Ascending aorta (tissue), 2 donors: ENCODE data around the gene KIFC3. TPM values are rescaled to one million over a fixed set of nuclear protein-coding genes. Genes with fewer than 3 reads are reported as not detected.

ENCODE experiments used
- DNase-seq, 2 donors: peaks; one replicate each; pipeline ENCODE4 v3.0.0-alpha.2; 2019; ENCODE audit warnings: low spot score in 2 of 2
- H3K27ac ChIP-seq, 2 donors: fragments of 200-600 bp; sonication (generic); one replicate each; pipeline ENCODE4 v1.5.1; 2016 to 2017; ENCODE audit warnings: mild to moderate bottlenecking in 1 of 2
- H3K27me3 ChIP-seq: fragments of 200-600 bp; sonication (generic); one replicate; pipeline ENCODE4 v1.5.1; 2017
- H3K36me3 ChIP-seq, 2 donors: fragments of 200-600 bp; sonication (generic); one replicate each; pipeline ENCODE4 v1.5.1; 2016
- H3K4me1 ChIP-seq, 2 donors: fragments of 200-600 bp; sonication (generic); one replicate each; pipeline ENCODE4 v1.5.1; 2016 to 2017; ENCODE audit warnings: mild to moderate bottlenecking in 1 of 2
- H3K4me3 ChIP-seq, 2 donors: fragments of 200-600 bp; sonication (generic); one replicate each; pipeline ENCODE4 v1.5.1; 2016 to 2017; ENCODE audit warnings: mild to moderate bottlenecking in 1 of 2
- H3K9me3 ChIP-seq, 2 donors: fragments of 200-600 bp; sonication (generic); one replicate each; pipeline ENCODE4 v1.5.1; 2016
- intact Hi-C: fragments of 100-400 bp; cut with DNase I; formaldehyde crosslinking; loops from one replicate; pipeline ENCODE4 v1.15.1; 2023
- total RNA-seq: library from RNA; depleted of rRNA; stranded (reverse); fragments of >200 nt; gene quantifications from one replicate; pipeline ENCODE4 v1.1.0, GENCODE V29; 2016
- TF ChIP-seq, protein P1 (sequence below), 3 experiments: fragments of 200-600 bp in 2 of 3; fragments of 450-650 bp in 1 of 3; sonication (generic) in 2 of 3; IDR thresholded peaks; one replicate each; pipeline ENCODE4 v1.5.1; 2016 to 2019; ENCODE audit warnings: antibody characterized with exemption in 3 of 3, mild to moderate bottlenecking in 1 of 3, moderate library complexity in 1 of 3

KIFC3 gene
- total RNA-seq, 1 donor from 2014 or later = 54.9 TPM

DNA sequence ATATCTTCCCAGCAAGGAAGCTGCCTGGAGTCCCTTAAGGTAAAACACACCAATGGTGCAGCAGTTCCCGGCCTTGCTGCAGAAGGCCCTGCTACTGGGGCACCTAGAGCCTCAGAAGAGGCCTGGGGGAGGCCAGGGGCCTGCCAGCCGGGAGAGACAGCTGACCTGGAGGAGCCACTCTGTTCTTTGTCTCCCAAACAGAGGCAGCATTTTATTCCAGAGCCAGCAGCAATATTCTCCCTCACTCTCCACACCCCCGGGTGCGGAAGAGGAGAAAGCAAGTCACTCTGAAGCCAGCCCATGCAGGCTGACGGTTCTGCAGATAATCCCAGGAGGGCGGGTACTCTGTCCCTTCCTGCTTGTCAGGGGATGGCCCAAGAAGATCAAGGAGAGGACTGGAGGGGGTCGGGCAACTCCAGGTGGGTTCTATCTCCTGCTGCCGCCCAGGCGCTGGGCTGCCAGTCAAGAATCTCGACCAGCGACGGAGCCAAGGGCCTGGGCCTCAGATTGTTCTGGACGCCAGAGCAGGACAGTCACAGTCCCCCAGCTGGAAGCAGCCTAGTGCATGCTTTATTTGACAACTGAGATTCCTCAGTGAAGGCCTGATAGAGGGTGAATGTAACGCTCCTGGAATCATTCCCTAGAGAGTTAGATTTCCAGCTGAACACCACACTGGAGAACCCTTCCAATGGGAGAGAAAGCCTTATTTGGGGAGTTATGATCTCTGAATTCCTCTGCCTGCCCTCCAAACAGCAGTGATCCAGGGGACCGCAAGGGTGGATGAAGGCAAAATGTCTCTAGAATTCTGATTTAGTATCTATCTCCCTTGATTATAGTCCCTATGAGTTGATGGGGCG is 1.1 kb upstream of the KIFC3 start:
- Histone ChIP-seq H3K36me3 (no peaks in the 10 kb centered on the region), H3K27me3 (no peaks in the 10 kb centered on the region), H3K9me3 (no peaks in the 10 kb centered on the region), H3K4me1 (peaks cover 3 to 28% of the 10 kb centered on the region in 2 donors), H3K27ac (peak overlapping the region; percentile 69 to 85), H3K4me3 (peak overlapping the region in 1 of 2 donors; percentile 84)
- DNase-seq = no peak
- TF ChIP-seq, protein P1, sequence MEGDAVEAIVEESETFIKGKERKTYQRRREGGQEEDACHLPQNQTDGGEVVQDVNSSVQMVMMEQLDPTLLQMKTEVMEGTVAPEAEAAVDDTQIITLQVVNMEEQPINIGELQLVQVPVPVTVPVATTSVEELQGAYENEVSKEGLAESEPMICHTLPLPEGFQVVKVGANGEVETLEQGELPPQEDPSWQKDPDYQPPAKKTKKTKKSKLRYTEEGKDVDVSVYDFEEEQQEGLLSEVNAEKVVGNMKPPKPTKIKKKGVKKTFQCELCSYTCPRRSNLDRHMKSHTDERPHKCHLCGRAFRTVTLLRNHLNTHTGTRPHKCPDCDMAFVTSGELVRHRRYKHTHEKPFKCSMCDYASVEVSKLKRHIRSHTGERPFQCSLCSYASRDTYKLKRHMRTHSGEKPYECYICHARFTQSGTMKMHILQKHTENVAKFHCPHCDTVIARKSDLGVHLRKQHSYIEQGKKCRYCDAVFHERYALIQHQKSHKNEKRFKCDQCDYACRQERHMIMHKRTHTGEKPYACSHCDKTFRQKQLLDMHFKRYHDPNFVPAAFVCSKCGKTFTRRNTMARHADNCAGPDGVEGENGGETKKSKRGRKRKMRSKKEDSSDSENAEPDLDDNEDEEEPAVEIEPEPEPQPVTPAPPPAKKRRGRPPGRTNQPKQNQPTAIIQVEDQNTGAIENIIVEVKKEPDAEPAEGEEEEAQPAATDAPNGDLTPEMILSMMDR (IDR thresholded peaks at IDR 0.05) = no peak
- intact Hi-C loops = loop anchor here (2.0 to 10.0 kb wide), 4 partner anchors 69 to 619 kb away; partner anchors contain the start of genes CFAP20, KATNB1, PSME3IP1 and RSPRY1

DNA sequence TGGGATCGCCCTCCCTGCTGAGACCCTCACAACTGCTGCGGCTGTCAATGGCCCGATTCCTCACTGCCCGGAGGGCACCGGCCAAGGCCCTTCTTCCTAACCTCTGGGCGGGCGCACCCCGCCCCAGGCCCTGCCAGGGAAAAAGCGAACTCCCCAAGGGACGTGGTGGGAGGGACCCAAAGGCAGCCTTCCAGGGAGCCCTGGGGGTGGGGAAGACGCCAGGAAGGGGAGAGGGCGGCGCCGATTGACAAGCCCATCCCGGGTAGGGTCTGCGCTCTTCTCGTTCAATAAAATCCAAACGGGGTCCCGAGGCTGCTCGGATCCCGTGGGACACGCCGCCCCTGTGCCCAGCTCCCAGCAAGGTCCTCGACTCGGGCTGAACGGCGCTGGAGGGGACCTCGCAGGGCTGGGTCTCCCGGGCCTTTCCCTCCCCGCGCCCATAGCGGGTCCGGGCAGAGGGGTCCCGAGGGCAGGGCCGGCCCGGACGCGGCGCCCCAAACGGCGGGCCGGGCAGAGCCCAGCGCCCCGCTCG is 416 bp downstream of the KIFC3 start:
- H3K9me3 ChIP-seq = no peaks in the 10 kb centered on the region
- H3K4me3 ChIP-seq = peak overlapping the region; percentile 68 to 84
- no peaks in the 10 kb centered on the region for H3K27me3 ChIP-seq
- no peak for DNase-seq
- intact Hi-C loops = loop anchor here (1.0 to 10.0 kb wide), 9 partner anchors 14 to 617 kb away; partner anchors contain the start of genes CFAP20, KATNB1, PSME3IP1 and RSPRY1
- TF ChIP-seq, protein P1 (IDR thresholded peaks at IDR 0.05) = no peak
- peaks cover 9 to 11% of the 10 kb centered on the region in 2 donors for H3K36me3 ChIP-seq
- H3K4me1 ChIP-seq = peaks cover 3 to 28% of the 10 kb centered on the region in 2 donors
- peak overlapping the region; percentile 81 to 85 for H3K27ac ChIP-seq

DNA sequence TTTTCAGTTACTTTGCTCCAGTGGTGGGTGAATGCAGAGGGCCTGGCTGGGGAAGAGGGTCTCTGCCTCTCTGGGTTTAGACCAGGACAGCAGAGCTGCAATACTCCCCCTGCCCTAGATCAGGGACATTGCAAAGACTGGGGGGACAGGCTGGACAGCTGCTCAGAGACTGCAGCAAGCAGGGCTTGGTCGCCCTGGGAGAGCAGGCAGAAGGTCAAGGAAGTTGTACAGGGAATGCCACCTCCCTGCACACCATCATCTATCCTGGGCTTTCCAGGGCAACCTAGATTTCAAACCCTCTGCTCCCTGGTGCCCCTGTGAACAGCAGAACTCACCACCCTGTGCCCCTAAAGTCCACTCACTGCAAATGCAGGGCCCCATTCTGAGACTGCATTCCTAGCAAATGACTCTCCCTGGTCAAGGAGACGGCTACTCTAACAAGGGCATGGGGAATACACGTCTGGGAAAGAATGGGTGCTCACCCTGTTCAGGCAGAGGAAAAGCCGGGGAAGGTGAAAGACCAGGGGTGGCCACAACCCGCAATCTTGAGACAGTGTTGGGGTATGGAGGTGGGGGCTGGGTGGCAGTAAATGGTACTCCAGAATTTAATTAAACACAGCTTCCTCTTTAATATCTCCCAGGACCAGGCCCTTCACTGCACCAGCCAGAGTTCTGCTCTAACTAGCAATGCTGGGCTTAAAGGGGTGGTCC is 1.0 kb downstream of the KIFC3 start:
- Histone ChIP-seq H3K4me1 (peaks cover 3 to 28% of the 10 kb centered on the region in 2 donors), H3K9me3 (no peaks in the 10 kb centered on the region), H3K36me3 (peaks cover 12 to 15% of the 10 kb centered on the region in 2 donors), H3K4me3 (peak overlapping the region; percentile 68 to 84), H3K27me3 (no peaks in the 10 kb centered on the region), H3K27ac (peak overlapping the region; percentile 81 to 85)
- DNase-seq = no peak
- TF ChIP-seq, protein P1 (IDR thresholded peaks at IDR 0.05) = peak in 2 of 3 experiments; percentile 4 to 10
- intact Hi-C loops = loop anchor here (1.0 to 10.0 kb wide), 5 partner anchors 29 to 616 kb away; partner anchors contain the start of genes PSME3IP1, RSPRY1, USB1 and ZNF319

DNA sequence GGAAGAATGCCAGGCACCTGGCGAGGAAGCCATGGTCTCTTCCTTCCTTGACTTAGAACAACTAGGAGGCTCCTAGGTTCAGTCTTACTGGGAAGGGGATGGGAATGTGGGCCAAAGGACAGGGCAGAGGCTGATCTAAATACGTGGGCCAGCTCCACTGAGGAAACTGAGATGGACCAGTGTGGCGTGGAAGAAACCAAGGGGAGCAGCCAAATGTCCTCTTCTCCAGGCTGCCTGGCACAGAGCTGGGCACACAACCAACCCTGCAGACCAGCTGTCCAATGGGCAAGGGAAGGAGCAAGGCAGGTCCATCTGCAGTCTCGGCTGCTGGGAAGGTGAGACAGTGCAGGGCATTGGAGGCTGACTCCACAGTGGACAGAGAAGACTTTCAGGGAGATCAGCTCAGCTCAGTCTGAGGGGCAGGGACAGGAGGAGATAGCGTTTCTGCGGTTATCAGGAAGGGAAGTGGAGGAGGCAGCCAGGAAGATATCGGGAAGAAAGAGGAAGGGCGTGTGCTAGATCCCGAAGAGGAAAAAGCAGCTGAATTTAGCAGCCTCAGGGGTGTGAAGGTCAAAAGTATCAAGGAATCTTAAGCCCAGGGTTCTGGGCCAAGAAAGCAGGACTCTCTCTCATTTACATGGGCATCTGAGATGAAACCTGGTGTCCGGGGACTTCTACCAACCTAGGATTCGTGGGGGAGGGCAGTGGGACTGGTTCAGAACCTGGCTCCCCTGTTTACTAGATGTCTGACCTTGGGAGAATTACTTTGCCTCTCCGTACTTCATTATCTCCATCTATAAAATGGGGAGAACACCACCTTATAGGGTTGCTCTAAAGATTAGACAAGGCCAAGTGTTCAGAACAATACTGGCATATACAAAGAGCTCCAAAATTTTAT is 1.8 kb downstream of the KIFC3 start:
- Histone ChIP-seq H3K36me3 (peaks cover 12 to 16% of the 10 kb centered on the region in 2 donors), H3K27ac (peak overlapping the region; percentile 81 to 85), H3K4me3 (peak overlapping the region; percentile 68 to 84), H3K9me3 (no peaks in the 10 kb centered on the region), H3K4me1 (peaks cover 3 to 28% of the 10 kb centered on the region in 2 donors), H3K27me3 (no peaks in the 10 kb centered on the region)
- TF ChIP-seq, protein P1 (IDR thresholded peaks at IDR 0.05) = no peak
- no peak for DNase-seq
- intact Hi-C loops = loop anchor here (1.0 to 10.0 kb wide), 5 partner anchors 30 to 616 kb away; partner anchors contain the start of genes PSME3IP1, RSPRY1, USB1 and ZNF319
